NCI-H446 treated with DMSO at 0.1 percent for 48 hours (cell line): ENCODE results near the gene NCAPG2.
"Not testable (repeated sequence)": the region's sequence is repeated elsewhere in the genome, so short reads cannot be mapped to it uniquely, and the experiment has no call there.

Experiments
- DNase-seq: peaks from one replicate; lab custom pipeline; 2025; lab: John Stamatoyannopoulos, UW

The NCAPG2 gene

DNA sequence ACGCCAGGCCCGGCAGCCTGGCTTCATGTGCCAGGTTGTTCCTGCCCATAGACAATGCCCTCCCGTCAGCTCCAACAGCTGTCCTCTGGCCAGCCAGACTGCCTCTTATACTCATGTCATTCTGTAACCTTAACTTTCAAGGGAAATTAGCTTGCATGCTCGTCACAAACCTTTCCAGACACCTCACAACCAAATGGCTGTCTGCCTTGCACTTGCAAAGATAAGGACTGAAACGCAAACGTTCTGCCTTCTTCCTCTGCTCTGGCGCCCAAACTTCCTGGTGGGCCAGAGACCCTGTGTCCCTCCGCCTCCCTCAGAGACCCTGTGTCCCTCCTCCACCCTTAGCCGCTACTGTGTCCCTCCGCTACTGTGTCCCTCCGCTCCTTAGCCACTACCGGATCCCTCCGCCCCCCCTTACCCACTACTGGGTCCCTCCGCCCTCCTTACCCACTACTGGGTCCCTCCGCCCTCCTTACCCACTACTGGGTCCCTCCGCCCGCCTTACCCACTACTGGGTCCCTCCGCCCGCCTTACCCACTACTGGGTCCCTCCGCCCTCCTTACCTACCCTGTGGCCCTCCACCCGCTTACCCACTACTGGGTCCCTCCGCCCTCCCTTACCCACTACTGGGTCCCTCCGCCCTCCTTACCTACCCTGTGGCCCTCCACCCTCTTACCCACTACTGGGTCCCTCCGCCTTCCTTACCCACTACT is 37.5 kb downstream of the NCAPG2 start:
- not testable (repeated sequence) for DNase-seq

DNA sequence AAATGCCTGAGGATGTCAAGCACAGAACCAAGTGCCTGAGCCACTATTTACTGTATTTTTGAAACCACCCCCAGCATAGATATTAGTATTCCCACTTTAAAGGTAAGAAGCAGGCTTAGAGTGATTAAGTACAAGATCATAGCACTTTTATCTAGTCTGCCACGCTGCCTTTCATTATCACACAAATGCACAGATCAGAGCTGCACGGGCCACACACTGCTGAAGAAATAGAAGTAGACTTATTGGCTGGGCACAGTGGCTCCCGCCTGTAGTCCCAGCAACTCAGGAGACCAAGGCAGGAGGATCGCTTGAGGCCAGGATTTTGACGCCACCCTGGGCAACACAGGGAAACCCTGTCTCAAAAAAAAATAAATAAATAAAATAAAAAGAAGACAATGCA is 38.2 kb downstream of the NCAPG2 start:
- DNase-seq, result no peak

DNA sequence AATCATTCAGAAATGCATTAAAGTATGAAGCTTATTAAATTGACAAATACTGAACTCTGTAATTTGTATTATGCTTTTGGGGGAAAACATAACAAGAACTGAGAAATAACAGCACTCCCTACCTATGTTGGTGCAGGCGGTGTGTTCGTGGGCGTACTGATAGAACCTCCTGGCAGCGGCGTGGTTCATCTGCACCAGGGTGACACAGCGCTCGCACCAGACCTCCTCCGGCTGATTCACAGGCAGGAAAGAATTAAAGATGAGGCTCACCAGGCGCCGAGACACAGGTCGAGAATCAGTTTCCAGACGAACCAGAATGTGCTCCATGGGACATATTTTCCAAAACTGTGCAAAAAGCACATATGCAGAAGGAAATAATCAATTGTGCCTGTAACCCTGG is 40.2 kb downstream of the NCAPG2 start:
- DNase-seq, result no peak

DNA sequence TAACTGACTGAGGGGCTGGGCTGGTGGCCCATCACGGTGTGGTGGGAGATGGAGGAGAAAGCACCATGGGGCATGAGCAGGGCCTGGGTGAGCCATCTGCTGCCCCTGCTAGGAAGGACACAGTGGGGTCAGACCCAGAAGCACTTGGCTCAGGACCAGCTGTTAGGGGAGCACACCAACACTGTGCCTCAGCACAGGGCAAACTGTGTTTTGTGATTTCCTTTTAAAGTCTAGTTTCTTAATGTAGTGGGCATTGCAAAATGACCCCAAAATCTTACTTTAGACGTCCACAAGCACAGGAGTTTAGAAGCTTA is 41.2 kb downstream of the NCAPG2 start:
- no peak for DNase-seq

DNA sequence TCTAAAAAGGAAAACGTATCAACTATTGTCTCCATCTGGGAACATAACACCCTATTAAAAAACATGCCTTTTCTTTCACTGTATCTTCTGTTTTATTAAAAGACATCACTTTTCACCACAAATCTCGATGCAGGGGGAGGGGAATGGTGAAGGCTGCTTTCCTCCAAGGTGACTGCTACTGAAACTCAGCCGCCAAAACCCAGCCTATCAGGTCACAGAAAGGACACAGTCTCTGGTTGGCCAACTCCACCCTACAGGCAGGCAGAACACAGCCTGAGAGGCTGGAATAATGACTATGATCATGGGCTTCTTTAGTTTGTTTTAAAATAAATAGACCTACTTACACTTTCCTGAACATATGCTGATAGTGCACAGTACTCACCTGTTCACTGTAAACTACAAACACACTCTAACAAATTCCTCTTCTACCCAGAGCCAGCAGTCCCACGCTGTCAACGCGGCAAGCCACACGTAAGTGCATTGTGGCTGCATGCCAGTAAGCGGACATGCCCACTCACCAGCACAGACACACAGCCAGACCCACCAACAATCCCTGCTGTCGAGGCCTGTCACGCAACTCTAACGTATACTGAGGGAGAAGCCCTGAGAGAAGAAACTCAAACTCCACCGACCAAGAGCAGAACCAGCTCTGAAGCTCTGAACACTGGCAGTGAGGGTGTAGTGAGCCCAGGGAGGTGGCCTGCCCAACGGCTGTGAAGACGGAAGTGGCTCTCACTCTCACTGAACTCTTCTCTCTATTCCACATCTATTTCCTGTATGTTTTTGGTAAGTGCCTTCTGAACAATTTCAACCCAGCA is 41.8 kb downstream of the NCAPG2 start:
- DNase-seq, result no peak

DNA sequence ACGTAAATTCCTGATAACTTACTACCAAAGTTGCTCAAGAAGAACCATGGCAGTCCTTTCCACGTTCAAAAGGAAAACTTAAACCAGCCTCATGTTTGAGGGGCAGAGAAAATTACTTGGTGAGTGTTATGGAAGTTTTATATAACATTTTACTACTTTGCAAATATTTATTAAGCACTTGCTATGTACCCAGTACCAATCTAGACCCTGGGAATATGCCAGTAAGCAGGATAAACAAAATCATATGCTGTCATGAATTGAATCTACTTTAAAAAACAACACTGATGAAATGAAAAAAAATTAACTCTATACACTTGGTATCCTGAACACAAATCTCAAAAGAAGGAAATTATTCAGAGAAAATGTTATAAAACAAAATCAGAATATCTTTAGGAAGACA is 46.1 kb downstream of the NCAPG2 start:
- DNase-seq, result no peak

DNA sequence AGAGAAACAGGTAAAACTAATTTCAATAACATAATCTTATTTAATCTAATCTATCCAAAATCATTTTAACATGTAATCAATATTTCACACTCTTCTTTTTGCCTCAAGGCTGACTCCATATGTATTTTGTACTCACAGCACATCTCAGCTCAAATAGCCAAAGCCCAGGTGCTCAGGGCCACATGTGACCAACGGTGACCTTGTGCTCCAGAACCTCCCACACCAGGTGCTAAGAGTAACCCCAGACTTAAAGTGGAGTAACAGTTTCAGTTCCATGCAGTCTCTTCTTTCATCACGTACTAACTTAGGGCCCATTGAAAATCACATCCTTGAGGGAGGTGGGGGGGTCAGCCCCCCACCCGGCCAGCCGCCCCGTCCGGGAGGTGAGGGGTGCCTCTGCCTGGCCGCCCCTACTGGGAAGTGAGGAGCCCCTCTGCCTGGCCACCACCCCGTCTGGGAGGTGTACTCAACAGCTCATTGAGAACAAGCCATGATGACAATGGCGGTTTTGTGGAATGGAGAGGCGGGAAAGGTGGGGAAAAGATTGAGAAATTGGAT is 47.3 kb downstream of the NCAPG2 start:
- DNase-seq, result no peak

DNA sequence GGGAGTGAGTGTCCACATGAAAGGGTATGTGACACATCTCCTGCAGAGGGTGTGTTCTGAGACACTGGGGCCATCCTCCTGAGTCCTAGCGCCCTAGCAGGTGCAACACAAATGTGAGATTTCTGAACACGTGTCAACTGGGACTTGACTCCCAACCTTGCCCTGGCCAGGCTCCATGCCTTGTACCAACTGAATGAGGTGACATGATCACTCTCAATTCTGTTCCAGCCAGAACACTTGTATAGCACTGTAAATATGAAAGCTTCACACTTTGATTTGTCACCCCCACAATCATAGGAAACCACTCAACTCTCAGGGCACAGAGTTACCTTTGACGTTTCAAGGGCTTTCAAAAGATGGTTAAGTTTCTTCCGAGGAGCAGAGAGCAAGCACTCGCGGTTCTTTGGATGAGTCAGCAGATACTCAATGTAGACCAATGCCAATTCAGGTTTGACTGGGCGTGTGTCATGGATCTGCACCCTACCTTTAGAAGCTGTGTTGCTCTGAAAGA is 48.6 kb downstream of the NCAPG2 start:
- DNase-seq, result no peak

DNA sequence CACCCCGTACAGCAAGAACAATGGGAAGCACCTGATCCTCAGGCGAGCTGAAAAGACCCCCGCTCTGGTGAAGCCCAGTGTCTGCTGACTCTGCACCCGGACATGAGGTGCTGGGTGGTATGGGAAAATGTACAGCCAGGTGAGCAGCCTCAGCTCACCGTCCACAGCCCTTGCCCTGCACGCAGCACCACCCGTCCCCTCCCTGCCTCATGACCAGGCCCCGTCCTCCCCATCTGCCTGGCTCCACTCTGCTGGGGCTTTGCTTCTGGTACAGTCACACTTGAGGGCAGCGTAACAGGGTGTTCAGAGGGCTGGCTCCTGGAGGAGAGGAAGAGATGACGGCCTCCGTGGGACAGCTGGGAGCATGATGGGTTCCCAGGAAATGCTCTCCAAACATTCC is 49.1 kb downstream of the NCAPG2 start:
- DNase-seq, result no peak

DNA sequence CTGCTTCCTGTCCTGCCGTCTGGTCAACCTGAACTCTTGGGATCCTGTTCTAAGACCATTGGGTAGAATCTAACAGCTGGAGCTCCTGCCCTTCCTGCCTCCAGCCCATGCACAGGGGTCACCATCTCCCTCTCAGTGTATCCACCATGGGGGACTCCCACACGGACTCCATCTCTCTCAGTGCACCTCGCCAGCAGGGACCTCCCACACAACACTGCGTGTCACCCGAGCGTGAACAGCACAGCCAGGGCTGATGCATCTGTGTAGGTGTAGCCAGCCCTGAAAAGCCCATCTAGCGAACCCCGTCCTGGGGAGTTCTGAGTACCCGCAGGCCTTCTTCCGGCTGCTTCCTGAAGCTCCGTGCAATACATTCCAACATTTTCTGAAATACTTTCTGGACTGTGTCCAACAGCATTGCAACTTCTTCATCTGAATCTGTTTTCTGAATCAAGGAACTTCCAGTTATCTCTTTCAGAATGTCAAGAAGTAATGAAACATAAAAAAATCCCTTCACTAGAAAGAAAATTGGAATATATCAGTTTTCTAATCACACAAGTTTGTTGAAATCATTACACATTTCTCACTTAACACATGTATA is 52.5 kb downstream of the NCAPG2 start:
- no peak for DNase-seq

DNA sequence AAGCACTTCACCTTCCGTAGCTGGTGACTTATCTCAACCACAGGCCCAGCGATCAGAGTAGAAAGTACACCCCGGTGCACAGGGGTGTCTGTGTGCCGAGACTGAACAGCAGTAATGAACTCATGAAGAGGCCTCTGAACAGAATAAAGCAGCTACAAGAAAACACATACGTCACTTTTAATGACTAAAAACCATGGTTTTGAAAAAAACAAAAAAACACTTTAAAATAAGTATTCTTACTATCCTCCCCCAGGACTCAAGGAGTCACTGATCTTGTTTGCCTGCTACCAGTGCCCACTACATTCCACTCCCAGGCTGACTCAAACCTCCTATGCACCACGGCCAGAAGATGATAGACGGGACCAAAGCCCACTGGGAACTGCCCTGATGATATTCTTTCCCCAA is 53.8 kb downstream of the NCAPG2 start:
- DNase-seq, result no peak

DNA sequence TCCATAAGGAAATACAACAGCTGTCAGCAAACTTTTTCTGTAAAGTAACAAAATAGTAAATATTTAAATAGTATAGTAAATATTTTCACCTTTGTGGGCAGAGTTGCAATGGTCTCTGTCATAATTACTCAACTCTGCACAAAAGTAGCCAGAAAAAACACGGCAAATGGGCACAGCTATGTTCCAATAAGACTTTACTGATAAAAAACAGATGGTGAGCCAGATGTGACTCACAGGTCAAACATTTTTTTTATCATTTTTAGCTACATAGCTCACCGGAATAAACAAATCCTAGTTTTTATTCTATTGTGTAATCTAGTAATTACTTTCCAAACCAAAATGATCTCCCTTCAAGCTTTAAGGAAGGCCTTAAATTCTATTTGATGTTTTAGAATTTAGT is 55.3 kb downstream of the NCAPG2 start:
- no peak for DNase-seq

DNA sequence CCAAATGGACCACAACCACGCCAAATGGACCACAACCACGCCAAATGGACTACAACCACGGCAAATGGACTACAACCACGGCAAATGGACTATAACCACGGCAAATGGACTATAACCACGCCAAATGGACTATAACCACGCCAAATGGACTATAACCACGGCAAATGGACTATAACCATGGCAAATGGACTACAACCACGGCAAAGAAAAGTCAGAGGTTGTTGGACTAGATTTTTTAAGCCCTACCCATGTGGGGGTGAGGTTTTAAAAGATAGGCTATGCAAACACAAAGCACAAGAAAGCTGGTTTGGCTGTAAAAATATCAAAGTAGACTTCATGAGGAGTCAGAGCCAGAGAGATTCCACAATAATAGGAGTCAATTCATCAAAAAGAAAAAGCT is 55.8 kb downstream of the NCAPG2 start:
- no peak for DNase-seq

DNA sequence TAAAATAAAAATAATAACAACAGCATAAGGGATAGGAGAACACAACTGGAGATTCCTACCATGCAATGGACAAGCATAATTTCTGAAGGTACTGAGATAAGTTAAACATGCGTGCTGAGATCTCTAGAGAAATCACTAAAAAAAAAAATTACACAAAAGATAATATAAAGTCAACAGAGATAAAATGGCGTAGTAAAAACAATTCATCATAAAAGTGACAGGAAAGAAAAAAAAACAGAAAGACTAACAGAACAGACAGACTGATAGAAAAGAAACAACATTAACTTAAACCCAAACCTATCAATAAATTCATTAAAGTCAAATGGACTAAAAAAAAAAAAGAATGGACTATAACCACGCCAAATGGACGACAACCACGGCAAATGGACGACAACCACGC is 56.4 kb downstream of the NCAPG2 start:
- DNase-seq, result no peak

DNA sequence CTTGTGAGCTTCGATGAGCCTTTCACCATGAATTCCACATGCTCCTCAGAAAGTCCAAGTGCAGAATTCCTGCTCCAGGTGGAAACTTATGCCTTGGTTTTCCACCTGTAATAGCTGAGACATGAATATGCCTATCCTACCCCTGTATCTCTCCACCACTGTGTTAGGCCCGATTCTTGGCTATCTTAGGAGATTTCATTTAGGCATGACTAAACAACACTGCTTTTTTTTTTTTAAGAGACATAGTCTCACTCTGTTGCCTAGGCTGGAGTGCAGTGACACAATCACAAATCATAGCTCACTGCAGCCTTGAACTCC is 57.2 kb downstream of the NCAPG2 start:
- no peak for DNase-seq

DNA sequence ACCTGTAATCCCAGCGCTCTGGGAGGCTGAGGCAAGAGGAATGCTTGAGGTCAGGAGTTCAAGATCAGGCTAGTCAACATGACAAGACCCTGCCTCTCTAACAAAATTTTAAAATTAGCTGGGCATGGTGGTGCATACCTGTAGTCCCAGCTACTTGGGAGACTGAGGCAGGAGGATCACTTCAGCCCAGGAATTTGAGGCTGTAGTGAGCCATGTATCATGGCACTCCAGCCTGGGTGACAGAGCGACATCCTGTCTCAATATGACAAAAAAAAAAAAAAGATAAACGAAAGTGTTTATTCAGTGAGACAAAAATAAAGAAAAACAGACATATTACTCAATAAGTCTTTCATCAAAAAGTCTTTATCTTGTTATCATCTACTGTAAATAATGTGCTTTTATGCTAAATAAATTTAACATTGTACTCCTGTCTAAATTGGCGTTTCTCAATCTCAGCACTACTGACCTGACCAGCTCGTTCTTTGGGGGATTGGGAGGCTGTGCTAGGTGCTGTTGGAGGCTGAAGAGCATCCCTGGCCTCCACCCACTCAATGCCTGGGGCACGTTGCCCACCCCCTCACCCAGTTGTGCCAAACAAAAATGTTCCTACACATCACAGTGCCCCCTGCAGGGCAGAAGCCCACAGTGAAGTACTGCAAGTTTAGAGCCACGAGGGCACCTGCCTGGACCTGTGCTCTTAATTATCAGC is 57.7 kb downstream of the NCAPG2 start:
- no peak for DNase-seq

DNA sequence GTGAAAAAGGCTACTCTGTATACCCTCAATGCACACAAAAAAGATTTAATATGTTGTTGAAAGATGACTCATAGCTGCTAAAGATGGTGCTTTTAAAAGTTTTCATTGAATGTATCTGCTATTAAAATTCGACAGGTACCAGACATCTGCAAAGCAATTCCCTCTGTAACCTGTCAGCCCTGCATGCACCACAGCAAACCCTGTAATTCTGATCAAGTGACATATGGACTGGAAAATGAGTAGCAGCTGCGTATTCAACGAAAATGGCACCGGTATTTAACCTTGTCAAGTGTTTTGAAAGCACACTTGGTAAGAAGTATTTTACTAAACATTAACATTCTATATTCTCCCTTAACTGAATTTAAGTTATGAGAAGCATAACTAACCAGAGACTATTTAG is 58.8 kb downstream of the NCAPG2 start:
- DNase-seq, result no peak

DNA sequence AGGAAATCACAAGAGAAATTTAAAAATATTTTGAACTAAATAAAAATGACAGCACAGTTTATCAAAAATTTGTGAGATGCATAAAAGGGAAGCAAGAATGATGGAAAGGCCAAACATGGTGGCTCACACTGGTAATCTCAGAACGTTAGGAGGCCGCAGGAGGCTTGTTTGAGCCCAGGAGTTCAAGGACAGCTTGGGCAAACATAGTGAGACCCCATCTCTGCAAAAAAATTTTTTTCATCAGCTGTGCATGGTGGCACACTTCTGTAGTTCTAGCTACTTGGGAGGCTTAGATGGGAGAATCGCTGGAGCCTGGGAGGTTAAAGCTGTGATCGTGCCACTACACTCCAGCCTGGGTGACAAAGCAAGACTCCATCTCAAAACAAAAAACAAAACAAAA is 62.5 kb downstream of the NCAPG2 start:
- no peak for DNase-seq

DNA sequence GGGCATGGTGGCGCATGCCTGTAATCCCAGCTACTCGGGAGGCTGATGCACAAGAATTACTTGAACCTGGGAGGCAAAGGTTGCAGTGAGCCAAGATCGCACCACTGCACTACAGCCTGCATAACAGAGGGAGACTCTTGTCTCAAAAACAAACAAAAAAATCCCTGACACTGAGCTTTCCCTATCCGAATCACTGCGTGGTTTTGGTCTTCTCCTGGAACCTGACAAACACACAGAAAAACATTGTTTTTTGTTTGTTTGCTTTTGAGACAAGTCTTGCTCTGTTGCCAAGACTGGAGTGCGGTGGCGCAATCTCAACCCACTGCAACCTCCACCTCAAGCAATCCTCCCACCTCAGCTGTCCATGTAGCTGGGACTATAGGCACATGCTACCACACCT is 66.6 kb downstream of the NCAPG2 start:
- DNase-seq, result no peak

DNA sequence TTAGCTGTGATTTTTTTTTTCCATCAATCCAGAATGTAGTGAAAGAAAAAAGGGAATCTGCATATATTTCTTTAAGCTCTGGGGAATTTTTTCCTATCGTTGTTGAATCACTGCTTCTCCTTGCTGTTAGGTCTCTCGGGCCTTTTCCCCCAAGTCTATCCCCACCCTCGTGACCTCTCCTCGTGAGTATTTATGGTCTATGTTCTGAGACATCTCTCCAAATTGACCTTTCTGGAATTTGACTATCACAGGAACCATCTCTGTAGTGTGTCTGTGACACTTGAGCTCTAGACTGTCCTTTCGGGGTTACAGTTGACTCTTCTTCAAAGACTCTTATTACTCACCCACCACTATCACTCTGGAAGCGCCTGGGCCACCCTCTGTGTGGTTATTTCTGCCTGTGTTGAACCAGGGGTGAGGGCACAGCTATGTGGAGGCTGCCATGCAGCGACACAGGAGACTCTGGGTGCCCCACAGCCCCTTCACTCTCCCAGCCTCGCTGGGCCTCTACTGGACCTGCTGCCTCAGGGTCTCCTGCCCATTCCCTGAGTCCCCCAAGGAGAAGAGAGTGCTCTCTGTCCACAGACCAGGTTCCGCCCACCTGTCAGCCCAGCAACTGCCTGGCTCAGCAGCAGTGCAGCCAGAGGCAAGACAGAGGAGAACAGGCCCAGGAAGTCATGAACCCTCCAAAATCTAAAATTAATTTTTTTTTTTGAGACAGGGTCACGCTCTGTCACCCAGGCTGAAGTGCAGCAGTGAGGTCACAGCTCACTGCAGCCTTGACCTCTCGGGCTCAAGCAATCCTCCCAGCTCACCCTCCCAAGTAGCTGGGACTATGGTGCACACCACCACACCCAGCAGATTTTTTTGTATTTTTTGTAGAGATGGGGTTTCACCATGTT is 71.3 kb downstream of the NCAPG2 start:
- no peak for DNase-seq

DNA sequence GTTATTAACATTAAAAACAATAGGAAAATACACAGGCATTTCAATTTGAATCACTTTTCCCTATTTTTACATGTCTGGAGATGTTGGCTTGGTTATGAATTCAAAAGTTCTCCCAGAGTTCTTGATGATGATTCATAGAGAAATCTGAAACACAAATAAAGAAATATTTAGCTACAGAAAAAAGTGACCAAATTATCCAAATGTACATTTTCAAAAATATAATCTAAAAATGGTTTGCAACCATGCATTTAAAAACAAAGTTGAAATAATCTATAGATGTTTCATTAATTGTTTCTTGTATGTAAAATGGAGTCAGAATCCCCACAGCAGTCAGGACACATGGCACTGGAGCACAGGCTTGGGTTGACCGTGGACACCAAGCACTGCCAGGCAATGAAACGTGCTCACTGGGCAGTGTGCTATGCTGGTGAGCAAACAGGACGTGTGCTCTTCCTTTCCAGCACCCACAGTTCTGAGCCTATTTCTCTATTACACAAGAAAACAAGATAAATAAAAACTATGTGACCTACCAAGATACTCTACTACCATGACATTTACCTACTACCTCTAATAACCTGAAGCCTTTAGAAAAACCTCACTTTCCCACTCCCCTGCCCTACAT is 72.9 kb downstream of the NCAPG2 start:
- DNase-seq, result no peak
